ENCODE results near the gene DLGAP1.

DNA sequence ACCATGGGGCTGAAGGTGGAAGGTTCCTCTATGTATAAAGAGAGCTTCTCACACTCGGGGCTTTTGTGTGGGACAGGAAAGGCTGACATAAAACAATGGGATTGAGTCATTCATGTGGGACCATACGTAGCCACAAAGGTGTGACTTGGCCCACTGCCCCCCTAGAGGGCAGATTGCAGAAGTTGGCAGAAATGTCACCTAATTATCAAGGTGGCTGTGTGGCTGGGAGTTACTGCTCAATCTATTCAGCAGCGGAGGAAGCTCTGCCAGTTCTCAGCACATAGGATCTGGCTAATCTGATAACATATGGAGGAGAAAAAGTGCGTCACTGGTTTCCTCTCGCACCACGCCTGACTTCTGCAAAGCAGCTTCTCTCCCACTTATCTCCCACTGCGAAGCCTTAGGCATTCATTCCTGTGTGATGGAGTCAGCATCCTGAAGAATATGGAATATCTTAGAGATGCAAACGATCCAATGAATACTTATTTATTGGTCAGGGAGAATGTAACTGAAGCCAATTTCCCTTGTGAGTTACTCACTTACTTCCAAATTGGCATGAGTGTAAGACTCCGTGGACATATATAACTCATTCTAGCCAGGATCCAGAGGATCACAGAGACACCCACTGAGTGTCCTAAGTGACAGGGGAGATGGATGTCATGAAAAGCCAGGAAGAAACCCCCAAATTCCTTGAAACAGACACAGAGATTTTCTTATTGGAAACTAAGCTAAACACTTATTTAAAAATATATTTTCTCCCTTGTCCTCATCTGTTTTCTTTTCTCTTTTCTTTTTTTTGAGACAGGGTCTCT, 660.4 kb downstream of the DLGAP1 start:
- TF ChIP-seq, protein P1, sequence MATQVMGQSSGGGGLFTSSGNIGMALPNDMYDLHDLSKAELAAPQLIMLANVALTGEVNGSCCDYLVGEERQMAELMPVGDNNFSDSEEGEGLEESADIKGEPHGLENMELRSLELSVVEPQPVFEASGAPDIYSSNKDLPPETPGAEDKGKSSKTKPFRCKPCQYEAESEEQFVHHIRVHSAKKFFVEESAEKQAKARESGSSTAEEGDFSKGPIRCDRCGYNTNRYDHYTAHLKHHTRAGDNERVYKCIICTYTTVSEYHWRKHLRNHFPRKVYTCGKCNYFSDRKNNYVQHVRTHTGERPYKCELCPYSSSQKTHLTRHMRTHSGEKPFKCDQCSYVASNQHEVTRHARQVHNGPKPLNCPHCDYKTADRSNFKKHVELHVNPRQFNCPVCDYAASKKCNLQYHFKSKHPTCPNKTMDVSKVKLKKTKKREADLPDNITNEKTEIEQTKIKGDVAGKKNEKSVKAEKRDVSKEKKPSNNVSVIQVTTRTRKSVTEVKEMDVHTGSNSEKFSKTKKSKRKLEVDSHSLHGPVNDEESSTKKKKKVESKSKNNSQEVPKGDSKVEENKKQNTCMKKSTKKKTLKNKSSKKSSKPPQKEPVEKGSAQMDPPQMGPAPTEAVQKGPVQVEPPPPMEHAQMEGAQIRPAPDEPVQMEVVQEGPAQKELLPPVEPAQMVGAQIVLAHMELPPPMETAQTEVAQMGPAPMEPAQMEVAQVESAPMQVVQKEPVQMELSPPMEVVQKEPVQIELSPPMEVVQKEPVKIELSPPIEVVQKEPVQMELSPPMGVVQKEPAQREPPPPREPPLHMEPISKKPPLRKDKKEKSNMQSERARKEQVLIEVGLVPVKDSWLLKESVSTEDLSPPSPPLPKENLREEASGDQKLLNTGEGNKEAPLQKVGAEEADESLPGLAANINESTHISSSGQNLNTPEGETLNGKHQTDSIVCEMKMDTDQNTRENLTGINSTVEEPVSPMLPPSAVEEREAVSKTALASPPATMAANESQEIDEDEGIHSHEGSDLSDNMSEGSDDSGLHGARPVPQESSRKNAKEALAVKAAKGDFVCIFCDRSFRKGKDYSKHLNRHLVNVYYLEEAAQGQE (IDR thresholded peaks at IDR 0.05; ENCODE audit: borderline replicate concordance): no peak
- TF ChIP-seq POLR2AphosphoS5 (IDR thresholded peaks at IDR 0.05) (no peak), EZH2 (IDR thresholded peaks at IDR 0.05; ENCODE audit: borderline replicate concordance, insufficient read depth, low read length, poor library complexity, severe bottlenecking) (no peak), EP300 (conservative IDR thresholded peaks at IDR 0.05; ENCODE audit: poor library complexity, severe bottlenecking) (no peak), RAD21 (conservative IDR thresholded peaks at IDR 0.05) (no peak), SMC3 (conservative IDR thresholded peaks at IDR 0.05; ENCODE audit: poor library complexity) (no peak), MXI1 (conservative IDR thresholded peaks at IDR 0.05; ENCODE audit: poor library complexity, severe bottlenecking) (no peak)
- TF ChIP-seq, protein P2, sequence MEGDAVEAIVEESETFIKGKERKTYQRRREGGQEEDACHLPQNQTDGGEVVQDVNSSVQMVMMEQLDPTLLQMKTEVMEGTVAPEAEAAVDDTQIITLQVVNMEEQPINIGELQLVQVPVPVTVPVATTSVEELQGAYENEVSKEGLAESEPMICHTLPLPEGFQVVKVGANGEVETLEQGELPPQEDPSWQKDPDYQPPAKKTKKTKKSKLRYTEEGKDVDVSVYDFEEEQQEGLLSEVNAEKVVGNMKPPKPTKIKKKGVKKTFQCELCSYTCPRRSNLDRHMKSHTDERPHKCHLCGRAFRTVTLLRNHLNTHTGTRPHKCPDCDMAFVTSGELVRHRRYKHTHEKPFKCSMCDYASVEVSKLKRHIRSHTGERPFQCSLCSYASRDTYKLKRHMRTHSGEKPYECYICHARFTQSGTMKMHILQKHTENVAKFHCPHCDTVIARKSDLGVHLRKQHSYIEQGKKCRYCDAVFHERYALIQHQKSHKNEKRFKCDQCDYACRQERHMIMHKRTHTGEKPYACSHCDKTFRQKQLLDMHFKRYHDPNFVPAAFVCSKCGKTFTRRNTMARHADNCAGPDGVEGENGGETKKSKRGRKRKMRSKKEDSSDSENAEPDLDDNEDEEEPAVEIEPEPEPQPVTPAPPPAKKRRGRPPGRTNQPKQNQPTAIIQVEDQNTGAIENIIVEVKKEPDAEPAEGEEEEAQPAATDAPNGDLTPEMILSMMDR (IDR thresholded peaks at IDR 0.05; ENCODE audit: poor library complexity, severe bottlenecking): no peak

Data from neural cell (in vitro differentiated cells).